Body of pancreas (tissue), 4 donors: Measurements from ENCODE around the gene GSE1.

Experiments
- CTCF ChIP-seq, 7 experiments: fragments of 450-650 bp in 4 of 7; fragments of 200-600 bp in 3 of 7; sonication (generic) in 3 of 7; IDR thresholded peaks; one replicate each; pipeline ENCODE4 v1.5.1; 2016 to 2019; ENCODE audit warnings: antibody characterized with exemption in 7 of 7
- POLR2A ChIP-seq, 3 donors: fragments of 450-650 bp; IDR thresholded peaks; one replicate each; pipeline ENCODE4 v1.6.1; 2016; ENCODE audit warnings: antibody characterized with exemption in 3 of 3, mild to moderate bottlenecking in 2 of 3

- TF ChIP-seq CTCF (IDR thresholded peaks at IDR 0.05) (no peak), POLR2A (IDR thresholded peaks at IDR 0.05) (no peak)
These were observed 11.5 kb downstream of the GSE1 start for GRCh38 chr16:85624646-85625045.
